Upper lobe of left lung (tissue), 6 donors: ENCODE measurements around the gene PRKCH. TPM values are rescaled to one million over a fixed set of nuclear protein-coding genes. Genes with fewer than 3 reads are reported as not detected.

Experiments used
- ATAC-seq, 2 donors: fragments of 200-7000 bp; cut with Tn5 transposase; one replicate each; pipeline ENCODE4 v1.9.1; 2022; ENCODE audit warnings: mild to moderate bottlenecking in 2 of 2, moderate library complexity in 2 of 2; ENCODE audit not compliant: low FRiP score in 2 of 2
- DNase-seq, 2 donors: peaks; one replicate each; pipeline ENCODE4 v3.0.0-alpha.2; 2019 to 2020
- H3K27ac ChIP-seq, 4 donors: fragments of 200-600 bp; sonication (generic); one replicate each; pipeline ENCODE4 v1.5.1; 2016 to 2019
- H3K27me3 ChIP-seq, 4 donors: fragments of 200-600 bp; sonication (generic); one replicate each; pipeline ENCODE4 v1.5.1; 2017 to 2019
- H3K36me3 ChIP-seq, 4 donors: fragments of 200-600 bp; sonication (generic); one replicate each; pipeline ENCODE4 v1.5.1; 2016 to 2019
- H3K4me1 ChIP-seq, 4 donors: fragments of 200-600 bp; sonication (generic); one replicate each; pipeline ENCODE4 v1.5.1; 2018 to 2019
- H3K4me3 ChIP-seq, 4 donors: fragments of 200-600 bp; sonication (generic); one replicate each; pipeline ENCODE4 v1.5.1; 2017 to 2019; ENCODE audit warnings: mild to moderate bottlenecking in 2 of 4, moderate library complexity in 1 of 4
- H3K9me3 ChIP-seq, 4 donors: fragments of 200-600 bp; sonication (generic); one replicate each; pipeline ENCODE4 v1.5.1; 2018 to 2019
- EP300 ChIP-seq, 4 donors: sonication (generic); formaldehyde crosslinking; IDR thresholded peaks; one replicate each; pipeline ENCODE4 v1.5.1; 2017; ENCODE audit warnings: antibody characterized with exemption in 4 of 4, control low read depth in 2 of 4
- POLR2A ChIP-seq, 4 donors: fragments of 450-650 bp; IDR thresholded peaks; one replicate each; pipeline ENCODE4 v1.5.1; 2016 to 2017; ENCODE audit warnings: antibody characterized with exemption in 4 of 4, mild to moderate bottlenecking in 2 of 4
- POLR2AphosphoS5 ChIP-seq, 2 donors: sonication (generic); formaldehyde crosslinking; IDR thresholded peaks; one replicate each; pipeline ENCODE4 v1.5.1; 2017; ENCODE audit warnings: antibody characterized with exemption in 2 of 2
- WGBS, 2 donors: methylation state at CpG; one replicate each; pipeline ENCODE4 v1.1.5; 2017 to 2018; 5-methylcytosine and 5-hydroxymethylcytosine counted together
- total RNA-seq, 6 donors: library from RNA; depleted of rRNA in 4 of 6; stranded (reverse); fragments of >200 nt in 4 of 6; gene quantifications; one replicate each; pipeline versions ENCODE4 v1.1.0 to v1.2.1, GENCODE V29; 2016 to 2021
- TF ChIP-seq, protein P1 (sequence below), 6 experiments: fragments of 450-650 bp in 4 of 6; fragments of 200-600 bp in 2 of 6; sonication (generic) in 2 of 6; IDR thresholded peaks; one replicate each; pipeline ENCODE4 v1.5.1; 2016 to 2019; ENCODE audit warnings: antibody characterized with exemption in 6 of 6
- donor health status: DM: no; HTN: no; CAD: no; lungs with moderate emphysema.
- donor health status: DM: no; HTN: yes; CAD: no; lungs with severe emphysema.

Gene PRKCH
- total RNA-seq = 100 to 1,000 TPM in 1 of 6 donors, 10 to 100 TPM in 5; 54.0 to 102 (median 76.6) TPM

DNA sequence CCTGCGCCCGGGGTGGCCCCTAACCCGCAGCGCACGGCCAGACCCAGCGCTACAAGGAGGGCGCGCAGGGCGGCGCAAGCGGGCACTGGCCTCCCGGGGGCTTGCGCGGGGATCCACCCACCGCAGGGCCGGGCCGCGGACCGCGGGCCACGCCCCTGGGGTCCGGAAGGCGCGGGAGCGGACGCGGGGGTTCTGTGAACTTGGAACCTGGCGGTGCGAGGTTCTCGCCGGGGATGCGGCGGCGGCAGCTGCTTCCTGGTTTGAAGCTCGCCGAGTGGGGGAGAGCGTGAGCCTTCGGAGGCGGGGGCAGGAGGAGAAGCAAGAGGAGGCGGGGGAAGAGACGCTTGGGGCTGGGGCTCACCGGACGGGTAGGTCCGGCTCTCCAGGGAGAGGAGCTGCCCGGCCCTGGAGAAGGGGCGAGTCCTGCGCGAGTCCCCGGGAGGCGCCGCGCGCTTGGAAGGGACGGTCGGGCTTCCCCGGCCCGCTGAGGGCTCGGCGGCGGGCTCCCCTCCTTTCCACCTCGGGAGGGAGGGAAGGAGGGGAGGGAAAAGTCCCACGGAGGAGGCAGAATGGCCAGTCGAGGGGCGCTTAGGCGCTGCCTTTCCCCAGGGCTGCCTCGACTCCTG is at the start of gene PRKCH:
Gene PRKCH (plus strand): TSS at position 195 of the 626 bp plus-strand sequence. CDS start 523 bp downstream, outside the sequence.
- H3K27me3 ChIP-seq = no peaks in the 10 kb centered on the region
- peak within 1 kb of the TSS; percentile 65 to 87 (median 78) for H3K4me3 ChIP-seq
- DNase-seq (peak; percentile 89 to 94), ATAC-seq (peak; percentile 86 to 91)
- H3K9me3 ChIP-seq = no peaks in the 10 kb centered on the region
- 0% methylated on average over 17 to 55 of the region's 66 CpGs for WGBS, 2 donors
- peaks cover 0 to 15% (median 2%) of the 10 kb centered on the region in 4 donors for H3K4me1 ChIP-seq
- TF ChIP-seq POLR2AphosphoS5 (IDR thresholded peaks at IDR 0.05) = peak; percentile 38 to 66
- TF ChIP-seq POLR2A (IDR thresholded peaks at IDR 0.05) = peak in 2 of 4 donors; percentile 71 to 90
- TF ChIP-seq, protein P1, sequence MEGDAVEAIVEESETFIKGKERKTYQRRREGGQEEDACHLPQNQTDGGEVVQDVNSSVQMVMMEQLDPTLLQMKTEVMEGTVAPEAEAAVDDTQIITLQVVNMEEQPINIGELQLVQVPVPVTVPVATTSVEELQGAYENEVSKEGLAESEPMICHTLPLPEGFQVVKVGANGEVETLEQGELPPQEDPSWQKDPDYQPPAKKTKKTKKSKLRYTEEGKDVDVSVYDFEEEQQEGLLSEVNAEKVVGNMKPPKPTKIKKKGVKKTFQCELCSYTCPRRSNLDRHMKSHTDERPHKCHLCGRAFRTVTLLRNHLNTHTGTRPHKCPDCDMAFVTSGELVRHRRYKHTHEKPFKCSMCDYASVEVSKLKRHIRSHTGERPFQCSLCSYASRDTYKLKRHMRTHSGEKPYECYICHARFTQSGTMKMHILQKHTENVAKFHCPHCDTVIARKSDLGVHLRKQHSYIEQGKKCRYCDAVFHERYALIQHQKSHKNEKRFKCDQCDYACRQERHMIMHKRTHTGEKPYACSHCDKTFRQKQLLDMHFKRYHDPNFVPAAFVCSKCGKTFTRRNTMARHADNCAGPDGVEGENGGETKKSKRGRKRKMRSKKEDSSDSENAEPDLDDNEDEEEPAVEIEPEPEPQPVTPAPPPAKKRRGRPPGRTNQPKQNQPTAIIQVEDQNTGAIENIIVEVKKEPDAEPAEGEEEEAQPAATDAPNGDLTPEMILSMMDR (IDR thresholded peaks at IDR 0.05) = peak in 4 of 6 experiments; percentile 33 to 56 (median 42)
- TF ChIP-seq EP300 (IDR thresholded peaks at IDR 0.05) = peak in 1 of 4 donors; percentile 58
- peak within 1 kb of the TSS; percentile 89 to 93 (median 92) for H3K27ac ChIP-seq
- H3K36me3 ChIP-seq = no peaks in the 10 kb centered on the region

DNA sequence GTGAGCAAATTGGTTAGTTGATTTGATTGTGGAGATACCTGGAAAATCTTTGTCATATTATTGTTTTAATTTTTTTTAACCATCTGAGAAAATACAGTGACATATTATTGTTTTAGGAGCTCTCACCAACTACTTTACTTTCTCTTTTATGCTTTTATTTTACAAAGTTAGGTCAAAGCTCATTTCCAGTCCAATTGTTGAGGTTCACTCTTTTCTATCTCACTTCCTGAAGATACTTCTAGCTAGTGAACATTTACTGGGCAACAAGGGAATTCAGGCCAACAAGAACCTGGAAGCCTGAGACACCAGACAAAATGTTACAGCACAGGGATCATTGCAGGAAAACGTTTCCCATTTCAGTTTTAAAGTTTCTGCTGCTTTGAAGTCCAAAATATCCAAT is 44.1 kb upstream of the PRKCH start:
- H3K4me1 ChIP-seq = peaks cover 5 to 22% (median 11%) of the 10 kb centered on the region in 4 donors
- ATAC-seq = no peak
- WGBS, 2 donors = 69 to 83% methylated on average over 1 of the region's 1 CpG
- peaks cover 0 to 7% (median 3%) of the 10 kb centered on the region in 4 donors for H3K27me3 ChIP-seq
- TF ChIP-seq POLR2A (IDR thresholded peaks at IDR 0.05) = no peak
- TF ChIP-seq, protein P1 (IDR thresholded peaks at IDR 0.05) = no peak
- no peak for TF ChIP-seq POLR2AphosphoS5 (IDR thresholded peaks at IDR 0.05)
- no peak for TF ChIP-seq EP300 (IDR thresholded peaks at IDR 0.05)
- H3K36me3 ChIP-seq = no peaks in the 10 kb centered on the region
- H3K9me3 ChIP-seq = no peaks in the 10 kb centered on the region
- H3K4me3 ChIP-seq = no peak overlapping the region
- no peak for DNase-seq
- H3K27ac ChIP-seq = no peak overlapping the region

DNA sequence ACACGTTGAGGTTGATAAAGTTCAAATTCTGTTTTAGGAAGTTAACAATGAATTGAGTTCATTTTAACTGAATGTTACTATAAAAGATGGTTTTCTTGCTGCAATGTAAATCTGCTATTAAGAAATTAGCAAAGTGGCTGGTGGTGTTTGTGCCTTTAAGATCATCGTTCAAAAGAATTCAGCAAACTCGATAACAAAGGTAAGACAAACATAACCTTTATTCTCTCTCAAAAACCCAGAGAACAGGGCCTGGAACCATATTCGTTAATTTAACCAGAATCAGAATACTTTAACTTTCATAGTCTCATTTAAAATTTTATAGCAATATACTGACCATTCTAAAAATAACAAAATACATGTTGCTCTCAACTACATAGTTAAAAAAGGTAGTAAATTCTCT is 43.6 kb upstream of the PRKCH start:
- no peak for ATAC-seq
- WGBS, 2 donors = 67 to 78% methylated on average over 4 of the region's 4 CpGs
- TF ChIP-seq POLR2A (IDR thresholded peaks at IDR 0.05) = no peak
- TF ChIP-seq, protein P1 (IDR thresholded peaks at IDR 0.05) = no peak
- no peak for TF ChIP-seq EP300 (IDR thresholded peaks at IDR 0.05)
- TF ChIP-seq POLR2AphosphoS5 (IDR thresholded peaks at IDR 0.05) = no peak
- no peak overlapping the region for H3K4me3 ChIP-seq
- H3K36me3 ChIP-seq = no peaks in the 10 kb centered on the region
- H3K9me3 ChIP-seq = no peaks in the 10 kb centered on the region
- no peak overlapping the region for H3K27ac ChIP-seq
- peaks cover 5 to 22% (median 11%) of the 10 kb centered on the region in 4 donors for H3K4me1 ChIP-seq
- DNase-seq = no peak
- peaks cover 0 to 7% (median 3%) of the 10 kb centered on the region in 4 donors for H3K27me3 ChIP-seq

DNA sequence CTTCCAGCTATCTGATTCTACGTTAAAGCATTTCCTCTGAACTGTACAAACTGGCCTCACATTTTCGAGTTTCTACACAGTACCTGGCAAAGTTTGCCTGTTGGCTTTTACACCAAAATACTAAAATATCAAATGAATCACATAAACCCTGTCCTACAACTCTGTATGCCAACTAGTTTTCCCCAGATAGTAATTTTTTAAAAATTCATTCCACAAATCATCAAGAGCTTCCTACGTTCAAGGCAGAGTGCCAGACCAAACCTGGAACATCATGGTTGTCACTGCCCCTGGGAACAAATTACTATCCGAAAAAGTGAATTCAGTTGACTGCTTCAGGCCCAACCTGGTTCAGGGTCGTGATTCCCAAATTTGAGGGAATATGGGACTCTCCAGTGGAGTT is 42.3 kb upstream of the PRKCH start:
- Histone ChIP-seq H3K4me1 (peaks cover 5 to 22% (median 11%) of the 10 kb centered on the region in 4 donors), H3K27ac (peak overlapping the region in 1 of 4 donors; percentile 94), H3K27me3 (peaks cover 0 to 7% (median 3%) of the 10 kb centered on the region in 4 donors), H3K9me3 (no peaks in the 10 kb centered on the region), H3K4me3 (peak overlapping the region in 3 of 4 donors; percentile 59 to 70 (median 69)), H3K36me3 (no peaks in the 10 kb centered on the region)
- TF ChIP-seq POLR2AphosphoS5 (IDR thresholded peaks at IDR 0.05) (no peak), EP300 (IDR thresholded peaks at IDR 0.05) (no peak), POLR2A (IDR thresholded peaks at IDR 0.05) (no peak)
- TF ChIP-seq, protein P1 (IDR thresholded peaks at IDR 0.05) = no peak
- DNase-seq = no peak
- ATAC-seq = no peak
- 64 to 67% methylated on average over 5 of the region's 5 CpGs for WGBS, 2 donors
